ENCODE data around the gene LSS.

- TF ChIP-seq CTCF (IDR thresholded peaks at IDR 0.05) (no peak), POLR2A (IDR thresholded peaks at IDR 0.05) (no peak)
These were observed 26.6 kb upstream of the LSS start for GRCh38 chr21:46255166-46255565.
